Chondrocyte (in vitro differentiated cells): ENCODE results near the gene NID1. TPM values are rescaled to one million over a fixed set of nuclear protein-coding genes. Genes with fewer than 3 reads are reported as not detected.

Experiments
- total RNA-seq: library from RNA; stranded (reverse); gene quantifications from 3 replicates; pipeline ENCODE4 v1.2.1, GENCODE V29; 2021

NID1 gene
- total RNA-seq, 1 donor from 2014 or later = 99.1 TPM

Other genes with a start within 250 kb of the NID1 start
- gene LYST, start 198.2 kb downstream of the NID1 start, total RNA-seq = 14.9 to 16.4 TPM (median 16.0 TPM) in 3 replicates
- gene GPR137B, start 77.4 kb upstream of the NID1 start, total RNA-seq = 12.2 to 13.4 TPM (median 13.1 TPM) in 3 replicates
- 2.4 to 3.3 TPM (median 3.1 TPM) in 3 replicates for gene ERO1B, start 216.9 kb upstream of the NID1 start, total RNA-seq